H9 (cell line): ENCODE results near the gene ARHGAP9. TPM values are rescaled to one million over a fixed set of nuclear protein-coding genes. Genes with fewer than 3 reads are reported as not detected.
A peak's percentile ranks its signal among the peaks of the same experiment; 100 is the strongest.

Experiments used
- DNase-seq: peaks from one replicate; pipeline ENCODE4 v3.0.0-alpha.2; 2017
- H2AFZ ChIP-seq: one replicate; pipeline ENCODE4 v1.6.1; 2013; ENCODE audit warnings: mild to moderate bottlenecking, low read length, control low read depth, moderate library complexity
- H2AK5ac ChIP-seq: 2 replicates; pipeline ENCODE4 v1.6.1; 2013; ENCODE audit warnings: low read length, control low read depth, mixed read lengths; ENCODE audit not compliant: insufficient read length
- H2BK120ac ChIP-seq: one replicate; pipeline ENCODE4 v1.6.1; 2013; ENCODE audit warnings: low read depth, mild to moderate bottlenecking, low read length, control low read depth, inconsistent platforms; ENCODE audit not compliant: poor library complexity, severe bottlenecking
- H2BK12ac ChIP-seq: 2 replicates; pipeline ENCODE4 v1.6.1; 2013; ENCODE audit warnings: low read length, control low read depth, mixed read lengths, low read depth; ENCODE audit not compliant: insufficient read length
- H2BK15ac ChIP-seq: 2 replicates; pipeline ENCODE4 v1.6.1; 2013; ENCODE audit warnings: low read depth, low read length, control low read depth
- H2BK20ac ChIP-seq: one replicate; pipeline ENCODE4 v1.6.1; 2013; ENCODE audit warnings: low read depth, mild to moderate bottlenecking, low read length, control low read depth, inconsistent platforms; ENCODE audit not compliant: poor library complexity, severe bottlenecking
- H2BK5ac ChIP-seq: 2 replicates; pipeline ENCODE4 v1.6.1; 2013; ENCODE audit warnings: low read length, control low read depth, mixed read lengths; ENCODE audit not compliant: insufficient read length
- H3K14ac ChIP-seq: 2 replicates; pipeline ENCODE4 v1.6.1; 2013; ENCODE audit warnings: low read length, control low read depth; ENCODE audit not compliant: insufficient read depth
- H3K18ac ChIP-seq: 2 replicates; pipeline ENCODE4 v1.6.1; 2013; ENCODE audit warnings: low read depth, mild to moderate bottlenecking, mixed read lengths, low read length, control low read depth; ENCODE audit not compliant: insufficient read length
- H3K23ac ChIP-seq: 2 replicates; pipeline ENCODE4 v1.6.1; 2013; ENCODE audit warnings: low read length, control low read depth, mixed read lengths, low read depth; ENCODE audit not compliant: insufficient read length
- H3K23me2 ChIP-seq: 2 replicates; pipeline ENCODE4 v1.6.1; 2013; ENCODE audit warnings: low read depth, mild to moderate bottlenecking, mixed read lengths, low read length, control low read depth; ENCODE audit not compliant: insufficient read length, poor library complexity, severe bottlenecking
- H3K27ac ChIP-seq: 2 replicates; pipeline ENCODE4 v1.5.1; 2013; ENCODE audit warnings: low read length, control low read depth, mixed read lengths, low read depth; ENCODE audit not compliant: insufficient read length
- H3K27me3 ChIP-seq: 2 replicates; pipeline ENCODE4 v1.6.1; 2013; ENCODE audit warnings: low read length, control low read depth, inconsistent platforms; ENCODE audit not compliant: insufficient read depth
- H3K4ac ChIP-seq: 2 replicates; pipeline ENCODE4 v1.6.1; 2013; ENCODE audit warnings: low read depth, mild to moderate bottlenecking, control low read depth, inconsistent platforms, low read length, moderate library complexity
- H3K4me1 ChIP-seq: 2 replicates; pipeline ENCODE4 v1.6.1; 2013; ENCODE audit warnings: low read length, control low read depth, inconsistent platforms; ENCODE audit not compliant: insufficient read depth
- H3K4me2 ChIP-seq: 2 replicates; pipeline ENCODE4 v1.6.1; 2013; ENCODE audit warnings: low read length, control low read depth, mixed read lengths; ENCODE audit not compliant: insufficient read length, insufficient read depth
- H3K56ac ChIP-seq: 2 replicates; pipeline ENCODE4 v1.6.1; 2013; ENCODE audit warnings: low read depth, mild to moderate bottlenecking, mixed read lengths, low read length, control low read depth; ENCODE audit not compliant: insufficient read length
- H3K79me1 ChIP-seq: 2 replicates; pipeline ENCODE4 v1.6.1; 2013; ENCODE audit warnings: low read depth, mild to moderate bottlenecking, moderate library complexity, low read length, control low read depth, inconsistent platforms; ENCODE audit not compliant: insufficient read depth, poor library complexity, severe bottlenecking
- H3K79me2 ChIP-seq: 2 replicates; pipeline ENCODE4 v1.6.1; 2013; ENCODE audit warnings: low read length, control low read depth, inconsistent platforms; ENCODE audit not compliant: insufficient read depth
- H3K9ac ChIP-seq: 2 replicates; pipeline ENCODE4 v1.6.1; 2013; ENCODE audit warnings: low read length, control low read depth, mixed read lengths; ENCODE audit not compliant: insufficient read length; ENCODE audit errors: extremely low read depth
- H3K9me3 ChIP-seq: one replicate; pipeline ENCODE4 v1.6.1; 2013; ENCODE audit warnings: low read depth, low read length, inconsistent platforms; ENCODE audit not compliant: control insufficient read depth
- H3T11ph ChIP-seq: one replicate; pipeline ENCODE4 v1.6.1; 2013; ENCODE audit warnings: mild to moderate bottlenecking, low read length, control low read depth, inconsistent platforms
- H4K20me1 ChIP-seq: one replicate; pipeline ENCODE4 v1.6.1; 2013; ENCODE audit not compliant: control insufficient read depth, insufficient read length, insufficient read depth
- H4K5ac ChIP-seq: 2 replicates; pipeline ENCODE4 v1.6.1; 2013; ENCODE audit warnings: low read depth, mild to moderate bottlenecking, mixed read lengths, low read length, control low read depth; ENCODE audit not compliant: insufficient read length
- H4K8ac ChIP-seq: replicated peaks from 2 replicates; pipeline ENCODE4 v1.6.1; 2013; ENCODE audit warnings: low read length, control low read depth, mixed read lengths, low read depth; ENCODE audit not compliant: insufficient read length
- H4K91ac ChIP-seq: 2 replicates; pipeline ENCODE4 v1.6.1; 2013; ENCODE audit warnings: low read depth, mild to moderate bottlenecking, moderate library complexity, mixed read lengths, low read length, control low read depth; ENCODE audit not compliant: insufficient read length
- H3K27ac Mint-ChIP-seq, 3 experiments: 2 replicates in 2 of 3; 3 replicates in 1 of 3; pipeline ENCODE4 v1.8.0; 2020 to 2021; ENCODE audit warnings: mixed read lengths in 3 of 3, mild to moderate bottlenecking in 1 of 3, moderate library complexity in 1 of 3
- H3K27me3 Mint-ChIP-seq: 2 replicates; pipeline ENCODE4 v1.8.0; 2021; ENCODE audit warnings: low read depth, mild to moderate bottlenecking, moderate library complexity, mixed read lengths
- H3K36me3 Mint-ChIP-seq, 3 experiments: 2 replicates in 2 of 3; 3 replicates in 1 of 3; pipeline ENCODE4 v1.8.0; 2020 to 2021; ENCODE audit warnings: low read depth in 3 of 3, mixed read lengths in 3 of 3; ENCODE audit not compliant: insufficient read depth in 1 of 3
- H3K4me1 Mint-ChIP-seq, 2 experiments: 2 replicates each; pipeline ENCODE4 v1.8.0; 2020; ENCODE audit warnings: mixed read lengths in 2 of 2
- H3K4me3 Mint-ChIP-seq, 2 experiments: 2 replicates in 1 of 2; 3 replicates in 1 of 2; pipeline ENCODE4 v1.8.0; 2020 to 2021; ENCODE audit warnings: mild to moderate bottlenecking in 2 of 2, mixed read lengths in 2 of 2, moderate library complexity in 1 of 2
- H3K9me3 Mint-ChIP-seq, 2 experiments: 2 replicates in 1 of 2; 3 replicates in 1 of 2; pipeline ENCODE4 v1.8.0; 2020; ENCODE audit warnings: mild to moderate bottlenecking in 2 of 2, mixed read lengths in 2 of 2, moderate library complexity in 1 of 2
- CTCF ChIP-seq: fragments of 200-600 bp; sonication (generic); conservative IDR thresholded peaks from 3 replicates; pipeline ENCODE4 v1.8.0; 2021; ENCODE audit warnings: antibody characterized with exemption, mild to moderate bottlenecking
- WGBS: extraction: QIAGEN DNeasy Blood & Tissue Kit; methylation state at CpG from one replicate; pipeline ENCODE4 v1.1.7; 2013; ENCODE audit warnings: missing lambda C conversion rate, low lambda C conversion rate, mixed read lengths; ENCODE audit not compliant: insufficient read length; ENCODE audit errors: extremely low coverage; 5-methylcytosine and 5-hydroxymethylcytosine counted together
- total RNA-seq: library from RNA; stranded (reverse); gene quantifications from 2 replicates; pipeline ENCODE4 v1.2.1, GENCODE V29; 2021

Gene ARHGAP9
- total RNA-seq, 1 experiment from 2014 or later: 3.7 TPM

DNA sequence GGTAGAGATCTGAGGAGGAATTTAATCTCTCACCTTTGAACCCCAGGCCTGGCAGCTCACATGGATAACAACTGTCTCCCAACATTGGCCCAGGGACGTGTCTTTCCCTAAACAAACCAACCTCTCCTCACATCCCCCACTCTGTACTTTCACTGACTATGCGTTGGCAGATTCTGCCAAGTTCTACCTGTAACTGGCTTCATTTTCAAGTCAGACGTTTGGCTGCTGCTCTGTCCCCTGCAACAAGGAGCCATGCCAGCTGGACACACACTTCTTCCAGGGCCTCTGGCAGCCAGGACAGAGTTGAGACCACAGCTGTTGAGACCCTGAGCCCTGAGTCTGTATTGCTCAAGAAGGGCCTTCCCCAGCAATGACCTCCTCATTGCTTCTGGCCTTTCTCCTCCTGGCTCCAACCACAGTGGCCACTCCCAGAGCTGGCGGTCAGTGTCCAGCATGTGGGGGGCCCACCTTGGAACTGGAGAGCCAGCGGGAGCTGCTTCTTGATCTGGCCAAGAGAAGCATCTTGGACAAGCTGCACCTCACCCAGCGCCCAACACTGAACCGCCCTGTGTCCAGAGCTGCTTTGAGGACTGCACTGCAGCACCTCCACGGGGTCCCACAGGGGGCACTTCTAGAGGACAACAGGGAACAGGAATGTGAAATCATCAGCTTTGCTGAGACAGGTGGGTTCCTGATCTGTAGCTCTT lies 45.0 kb downstream of the ARHGAP9 start, which contains the start of gene INHBC:
Gene INHBC (plus strand): TSS at position 268 of the 707 bp plus-strand sequence. CDS start 103 bp downstream, at position 371.
- Histone ChIP-seq H3K23ac (no peak within 1 kb of the TSS), H3K79me1 (no peaks in the 10 kb centered on the region), H3K14ac (no peak within 1 kb of the TSS), H3K18ac (no peak within 1 kb of the TSS), H2BK120ac (no peak within 1 kb of the TSS), H3K79me2 (no peaks in the 10 kb centered on the region), H4K20me1 (no peaks in the 10 kb centered on the region), H3K4me1 (no peaks in the 10 kb centered on the region), H3K27ac (no peak within 1 kb of the TSS), H4K91ac (no peak within 1 kb of the TSS), H2BK20ac (no peak within 1 kb of the TSS), H4K8ac (no peak within 1 kb of the TSS), H3T11ph (no peak within 1 kb of the TSS), H3K9ac (no peak within 1 kb of the TSS), H2BK12ac (no peak within 1 kb of the TSS), H3K4me2 (no peak within 1 kb of the TSS), H3K9me3 (no peaks in the 10 kb centered on the region), H2AFZ (no peak within 1 kb of the TSS), H2BK15ac (no peak within 1 kb of the TSS), H3K27me3 (no peaks in the 10 kb centered on the region), H3K4ac (no peak within 1 kb of the TSS), H2AK5ac (no peak within 1 kb of the TSS), H2BK5ac (no peak within 1 kb of the TSS), H3K23me2 (peaks cover 8% of the 10 kb centered on the region), H4K5ac (no peak within 1 kb of the TSS), H3K56ac (no peak within 1 kb of the TSS)
- H3K4me3 Mint-ChIP-seq: no peak within 1 kb of the TSS
- peak within 1 kb of the TSS in 1 of 3 experiments; percentile 23; a peak in 3 of 7 replicates for H3K27ac Mint-ChIP-seq
- no peaks in the 10 kb centered on the region; a peak in 1 of 5 replicates for H3K9me3 Mint-ChIP-seq
- no peaks in the 10 kb centered on the region; the same call in 1 of the 2 replicates for H3K27me3 Mint-ChIP-seq
- H3K36me3 Mint-ChIP-seq: no peaks in the 10 kb centered on the region; a peak in 1 of 7 replicates
- peaks cover 15 to 27% of the 10 kb centered on the region in 2 experiments for H3K4me1 Mint-ChIP-seq
- no peak for TF ChIP-seq CTCF
- no peak for DNase-seq
- WGBS: no CpG with 5 or more reads among the region's 8 CpGs
